GM21576 (cell line): ENCODE data around the gene CHAF1A.

Experiments
- ATAC-seq: cut with Tn5 transposase; IDR thresholded peaks from one replicate; pipeline ENCODE4 v1.9.1; 2021; ENCODE audit warnings: mild to moderate bottlenecking, moderate library complexity; ENCODE audit not compliant: unreplicated experiment

CHAF1A gene, protein sequence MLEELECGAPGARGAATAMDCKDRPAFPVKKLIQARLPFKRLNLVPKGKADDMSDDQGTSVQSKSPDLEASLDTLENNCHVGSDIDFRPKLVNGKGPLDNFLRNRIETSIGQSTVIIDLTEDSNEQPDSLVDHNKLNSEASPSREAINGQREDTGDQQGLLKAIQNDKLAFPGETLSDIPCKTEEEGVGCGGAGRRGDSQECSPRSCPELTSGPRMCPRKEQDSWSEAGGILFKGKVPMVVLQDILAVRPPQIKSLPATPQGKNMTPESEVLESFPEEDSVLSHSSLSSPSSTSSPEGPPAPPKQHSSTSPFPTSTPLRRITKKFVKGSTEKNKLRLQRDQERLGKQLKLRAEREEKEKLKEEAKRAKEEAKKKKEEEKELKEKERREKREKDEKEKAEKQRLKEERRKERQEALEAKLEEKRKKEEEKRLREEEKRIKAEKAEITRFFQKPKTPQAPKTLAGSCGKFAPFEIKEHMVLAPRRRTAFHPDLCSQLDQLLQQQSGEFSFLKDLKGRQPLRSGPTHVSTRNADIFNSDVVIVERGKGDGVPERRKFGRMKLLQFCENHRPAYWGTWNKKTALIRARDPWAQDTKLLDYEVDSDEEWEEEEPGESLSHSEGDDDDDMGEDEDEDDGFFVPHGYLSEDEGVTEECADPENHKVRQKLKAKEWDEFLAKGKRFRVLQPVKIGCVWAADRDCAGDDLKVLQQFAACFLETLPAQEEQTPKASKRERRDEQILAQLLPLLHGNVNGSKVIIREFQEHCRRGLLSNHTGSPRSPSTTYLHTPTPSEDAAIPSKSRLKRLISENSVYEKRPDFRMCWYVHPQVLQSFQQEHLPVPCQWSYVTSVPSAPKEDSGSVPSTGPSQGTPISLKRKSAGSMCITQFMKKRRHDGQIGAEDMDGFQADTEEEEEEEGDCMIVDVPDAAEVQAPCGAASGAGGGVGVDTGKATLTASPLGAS

DNA sequence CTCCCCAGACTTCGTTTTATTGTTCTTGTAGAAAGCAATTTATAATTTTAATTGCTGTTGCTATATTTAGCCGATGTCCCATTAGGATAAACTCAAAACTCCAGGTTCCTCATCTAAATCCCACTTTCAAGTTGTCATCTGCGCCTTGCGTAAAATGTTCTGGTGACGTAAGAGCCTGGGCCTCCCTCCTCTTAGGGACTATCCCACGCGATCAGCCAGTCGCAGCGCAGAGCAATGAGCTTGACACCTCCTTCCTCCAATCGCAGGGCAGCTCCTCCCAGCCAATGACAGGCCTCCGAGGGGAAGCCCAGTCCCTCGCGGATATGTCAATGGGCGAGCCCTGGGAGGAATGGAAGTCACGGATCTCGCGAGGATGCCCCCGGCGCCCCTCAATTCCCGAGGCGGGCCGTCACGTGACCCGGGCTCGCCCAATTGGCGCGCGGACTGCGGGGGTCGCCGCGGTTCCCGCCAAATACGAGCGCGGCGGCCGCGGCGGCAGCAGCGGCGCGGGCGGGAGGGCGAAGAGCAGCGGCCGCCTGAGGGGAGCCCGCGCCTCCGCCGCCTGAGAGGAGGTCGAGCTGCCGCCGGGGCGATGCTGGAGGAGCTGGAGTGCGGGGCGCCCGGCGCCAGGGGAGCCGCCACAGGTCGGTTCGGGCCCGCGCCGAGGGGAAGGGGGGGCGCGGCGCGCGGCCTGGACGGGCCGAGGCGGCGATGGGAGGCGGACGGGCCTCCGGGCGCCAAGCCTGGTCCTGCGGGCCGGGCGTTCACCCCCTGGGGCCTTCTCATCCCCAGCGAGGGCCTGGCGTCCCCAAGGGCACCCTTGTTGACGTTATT, at the start of gene CHAF1A:
TSS of gene CHAF1A (plus strand) at position 470 of the 834 bp plus-strand sequence. CDS start at position 593, 123 bp downstream.
- ATAC-seq = peak; percentile 81

DNA sequence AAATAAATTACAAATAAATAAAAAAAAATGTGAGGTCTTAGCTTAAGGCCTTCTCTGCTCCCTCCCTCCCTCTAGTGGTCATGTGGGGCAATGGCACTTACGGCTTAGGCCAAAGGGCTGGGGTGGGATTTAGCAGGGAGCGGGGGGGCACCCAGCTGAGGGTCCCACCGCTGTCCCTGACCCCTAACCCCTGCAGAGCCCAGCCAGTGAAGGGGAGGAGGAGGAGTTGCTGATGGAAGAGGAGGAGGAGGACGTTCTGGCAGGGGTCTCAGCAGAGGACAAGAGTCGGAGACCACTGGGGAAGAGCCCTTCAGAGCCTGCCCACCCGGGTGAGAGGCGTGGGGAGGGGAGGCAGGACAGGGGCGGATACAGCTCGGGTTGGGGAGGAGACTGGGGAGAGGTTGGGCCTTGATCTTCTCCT, 49.7 kb upstream of the CHAF1A start:
- ATAC-seq = no peak

DNA sequence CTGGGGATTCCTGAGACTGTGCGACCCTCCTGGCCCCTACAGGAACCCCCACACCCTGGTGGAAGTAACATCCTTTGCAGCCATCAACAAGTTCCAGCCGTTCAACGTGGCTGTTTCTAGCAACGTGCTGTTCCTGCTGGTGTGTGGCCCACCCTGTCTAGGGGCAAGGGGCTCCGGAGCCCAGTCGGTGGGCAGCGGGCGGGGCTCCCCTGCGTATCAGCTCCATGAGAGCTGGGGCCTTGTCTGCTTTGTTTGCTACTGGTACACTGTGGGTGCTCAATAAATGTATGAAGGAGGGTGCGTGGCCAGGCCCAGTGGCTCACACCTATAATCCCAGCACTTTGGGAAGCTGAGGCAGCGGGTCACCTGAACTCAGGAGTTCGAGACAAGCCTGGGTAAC, 48.2 kb upstream of the CHAF1A start:
- ATAC-seq = no peak

DNA sequence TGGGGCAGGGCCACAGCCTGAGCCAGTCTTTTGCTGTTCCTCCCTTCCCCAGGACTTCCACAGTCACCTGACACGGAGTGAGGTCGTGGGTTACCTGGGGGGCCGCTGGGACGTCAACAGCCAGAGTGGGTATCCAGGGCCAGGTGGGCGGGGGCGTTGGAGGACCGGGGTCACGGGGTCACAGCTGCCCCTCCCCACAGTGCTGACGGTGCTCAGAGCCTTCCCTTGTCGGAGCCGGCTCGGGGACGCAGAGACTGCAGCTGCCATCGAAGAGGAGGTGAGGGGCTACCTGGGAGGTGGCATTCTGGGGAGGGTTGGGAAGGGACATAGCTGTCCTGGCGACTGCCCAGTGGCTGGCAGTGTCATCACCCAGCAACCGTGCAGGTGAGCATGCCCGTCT, 47.5 kb upstream of the CHAF1A start:
- no peak for ATAC-seq

DNA sequence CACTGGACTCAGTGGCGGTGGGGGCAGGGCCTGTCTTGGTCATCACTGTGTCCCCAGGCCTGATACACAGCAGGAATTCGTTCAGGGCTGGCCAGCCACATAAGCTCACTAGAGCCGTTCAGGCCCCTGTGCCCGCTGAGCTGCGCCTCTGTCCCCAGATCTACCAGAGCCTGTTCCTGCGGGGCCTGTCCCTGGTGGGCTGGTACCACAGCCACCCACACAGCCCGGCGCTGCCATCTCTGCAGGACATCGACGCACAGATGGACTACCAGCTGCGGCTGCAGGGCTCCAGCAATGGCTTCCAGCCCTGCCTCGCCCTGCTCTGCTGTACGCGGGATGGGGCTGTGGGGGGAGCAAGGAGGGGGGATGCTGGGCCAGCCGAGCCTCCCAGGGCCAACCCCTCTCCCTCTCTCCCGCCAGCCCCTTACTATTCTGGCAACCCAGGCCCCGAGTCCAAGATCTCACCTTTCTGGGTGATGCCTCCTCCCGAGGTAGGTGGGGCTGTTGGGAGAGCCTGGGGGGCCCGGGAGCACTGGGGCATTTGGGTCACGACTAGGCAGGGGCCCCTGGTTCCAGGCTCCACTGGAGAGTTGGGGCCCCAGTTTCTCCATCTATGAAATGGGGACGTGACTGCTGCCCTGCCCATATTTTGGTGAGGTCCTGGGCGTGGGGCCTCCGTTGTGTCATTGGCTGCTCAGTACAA, 45.2 kb upstream of the CHAF1A start:
- ATAC-seq = no peak

DNA sequence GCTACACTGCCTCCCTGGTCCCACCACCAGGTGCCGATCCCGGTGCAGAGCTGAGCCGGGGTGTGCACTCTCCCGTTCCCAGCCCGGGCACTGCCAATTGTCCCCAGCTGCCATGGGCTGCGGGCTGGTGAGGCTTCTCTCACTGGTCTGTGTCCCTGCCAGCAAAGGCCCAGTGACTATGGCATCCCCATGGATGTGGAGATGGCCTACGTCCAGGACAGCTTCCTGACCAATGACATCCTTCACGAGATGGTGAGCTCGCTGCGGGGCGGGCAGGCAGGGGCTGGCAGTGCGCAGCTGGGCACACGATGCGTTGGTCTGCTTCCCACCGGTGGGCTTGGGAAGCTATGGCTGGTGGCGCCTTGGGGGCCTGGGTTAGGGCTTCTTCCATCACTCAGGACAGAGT, 44.5 kb upstream of the CHAF1A start:
- no peak for ATAC-seq

DNA sequence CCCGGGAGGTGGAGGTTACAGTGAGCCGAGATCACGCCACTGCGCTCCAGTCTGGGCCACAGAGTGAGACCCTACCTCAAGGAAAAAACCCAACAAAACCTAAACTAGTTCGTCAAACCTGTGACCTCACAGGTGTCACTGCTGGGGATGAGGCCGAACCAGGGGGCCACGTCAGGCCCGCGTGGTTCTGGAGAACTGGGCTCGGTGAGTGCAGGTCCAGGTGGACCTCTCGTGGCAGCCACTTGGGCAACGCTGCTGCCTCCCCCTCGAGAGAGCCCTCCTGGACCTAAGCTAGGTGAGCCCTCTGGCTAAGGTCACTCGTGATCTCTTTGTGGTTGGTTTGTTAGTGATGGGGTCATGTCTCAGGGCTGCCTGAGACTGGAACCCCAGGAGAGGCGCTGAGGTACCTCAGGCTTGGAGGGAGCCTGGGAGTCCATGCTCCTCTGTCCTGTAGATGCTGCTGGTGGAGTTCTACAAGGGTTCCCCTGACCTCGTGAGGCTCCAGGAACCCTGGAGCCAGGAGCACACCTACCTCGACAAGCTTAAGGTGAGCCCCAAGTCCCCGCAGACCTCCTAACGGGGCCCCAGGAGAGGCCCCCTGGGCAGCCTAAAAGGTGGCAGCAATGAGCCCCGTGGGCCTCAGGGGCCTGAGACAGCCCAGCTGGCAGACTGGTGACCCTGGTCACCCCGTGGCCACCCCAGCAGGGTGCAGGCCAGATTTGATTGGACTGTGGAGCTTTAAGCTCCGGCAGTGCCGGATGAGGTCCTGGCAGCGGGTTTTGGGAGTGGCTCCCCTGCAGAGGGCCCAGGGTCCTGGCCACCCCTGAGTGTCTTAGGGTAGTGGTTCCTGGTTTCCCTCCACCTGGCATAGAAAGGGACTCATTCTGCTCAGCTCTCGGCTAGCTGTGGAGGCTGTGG, 43.5 kb upstream of the CHAF1A start:
- no peak for ATAC-seq

DNA sequence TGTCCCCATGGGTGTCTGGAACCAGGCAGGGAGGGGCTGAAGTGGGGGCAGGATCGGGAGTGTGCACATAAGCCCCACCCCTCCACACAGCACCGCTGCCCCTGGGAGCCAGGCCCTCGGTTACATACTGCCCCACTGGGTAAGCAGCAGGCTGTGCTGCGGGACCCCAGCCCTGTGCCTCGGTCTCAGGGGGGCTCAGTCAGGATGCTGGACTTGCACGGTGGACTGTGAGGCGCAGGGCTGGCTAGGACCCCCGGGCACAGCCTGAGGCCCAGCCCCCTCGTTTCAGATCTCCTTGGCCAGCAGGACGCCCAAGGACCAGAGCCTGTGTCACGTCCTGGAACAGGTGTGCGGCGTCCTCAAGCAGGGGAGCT, 42.8 kb upstream of the CHAF1A start:
- no peak for ATAC-seq

DNA sequence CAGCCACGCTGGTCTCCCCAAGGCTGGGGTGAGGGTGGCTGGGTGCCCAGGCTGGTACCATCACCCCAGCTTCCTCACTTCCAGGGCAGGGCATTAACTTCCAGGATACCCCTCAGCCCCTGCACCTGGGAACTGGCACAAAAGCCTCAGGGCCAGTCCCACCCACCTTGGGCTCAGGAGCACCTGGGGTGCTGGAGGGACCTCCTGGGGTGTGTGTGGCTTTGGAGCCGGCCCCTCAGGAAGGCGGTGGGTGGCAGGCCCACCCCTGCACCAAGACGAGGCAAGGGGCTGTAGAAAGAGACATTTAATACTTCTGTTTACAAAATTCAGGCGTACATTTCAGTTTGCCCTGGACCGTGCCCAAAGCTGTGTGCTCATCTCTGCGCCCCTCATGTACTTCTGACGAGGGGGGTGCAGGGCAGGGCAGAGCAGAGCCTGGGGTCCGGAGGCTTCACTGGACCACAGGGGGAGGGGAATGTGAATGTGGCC, 42.3 kb upstream of the CHAF1A start:
- ATAC-seq = no peak

DNA sequence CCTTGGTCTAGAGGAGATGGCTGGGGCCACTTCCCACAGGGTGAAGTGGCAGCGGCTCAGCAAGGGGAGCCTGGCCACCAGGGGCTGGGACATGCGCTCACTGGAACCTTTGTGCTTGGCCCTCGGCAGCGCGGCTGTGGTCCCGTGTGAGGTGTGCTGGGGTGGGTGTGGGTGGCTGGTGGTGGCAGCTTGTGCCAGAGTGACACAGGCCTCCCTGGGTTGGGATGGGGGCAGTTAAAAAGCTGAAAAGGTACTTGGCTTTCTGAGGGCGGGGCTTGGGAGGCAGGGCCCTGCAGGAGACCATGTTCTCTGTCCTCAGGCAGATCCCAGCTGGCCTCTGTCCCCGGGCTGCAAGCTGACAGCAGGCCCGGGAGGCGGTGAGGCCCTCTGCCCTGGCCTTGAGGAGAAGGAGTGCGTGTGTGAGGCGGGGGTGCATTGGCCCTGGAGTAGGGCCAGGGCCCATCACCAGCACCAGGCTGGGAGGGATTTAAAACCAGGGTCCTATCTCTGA, 41.7 kb upstream of the CHAF1A start:
- no peak for ATAC-seq

DNA sequence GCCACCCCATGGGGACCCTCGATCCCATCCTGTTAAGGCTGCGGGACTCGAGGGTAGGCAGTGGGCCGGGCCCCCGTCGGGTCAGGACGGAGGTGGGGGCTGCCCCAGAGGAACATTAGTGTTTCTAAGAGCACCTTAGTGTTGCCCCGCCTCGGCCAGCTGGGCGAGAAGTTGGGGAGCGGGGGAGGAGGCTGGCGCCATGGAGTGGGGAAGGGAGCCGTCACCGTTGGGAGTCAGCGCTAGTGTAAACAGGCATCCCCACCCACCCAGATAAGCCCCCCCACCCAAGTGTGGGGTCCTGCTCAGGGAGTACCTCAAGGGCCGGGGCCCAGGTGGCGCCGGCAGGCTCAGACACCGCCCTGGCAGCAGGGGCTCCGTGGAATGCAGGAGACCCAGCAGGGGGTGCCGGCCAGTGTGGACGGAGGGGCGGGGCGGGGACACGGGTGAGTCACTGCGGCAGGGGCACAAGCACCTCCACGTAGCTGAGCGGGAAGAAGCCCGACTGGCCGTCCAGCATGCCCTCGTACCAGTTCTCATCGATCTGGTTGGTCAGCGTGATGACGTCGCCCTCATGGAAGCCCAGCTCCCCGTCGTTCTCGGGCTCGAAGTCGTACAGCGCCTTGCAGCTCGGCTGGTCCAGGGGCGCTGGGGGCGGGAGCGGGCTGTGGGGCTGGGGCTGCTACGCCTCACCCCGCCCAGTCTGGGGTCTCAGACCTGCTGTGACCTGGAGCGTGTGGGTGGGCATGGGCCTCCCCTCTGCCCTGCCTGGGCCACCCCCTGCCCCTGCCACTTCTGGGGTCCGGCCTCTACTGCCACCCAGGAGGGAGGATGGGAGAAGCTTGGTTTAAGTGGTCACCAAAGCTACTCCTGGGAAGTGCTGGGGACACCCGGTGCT, 41.0 kb upstream of the CHAF1A start:
- no peak for ATAC-seq

DNA sequence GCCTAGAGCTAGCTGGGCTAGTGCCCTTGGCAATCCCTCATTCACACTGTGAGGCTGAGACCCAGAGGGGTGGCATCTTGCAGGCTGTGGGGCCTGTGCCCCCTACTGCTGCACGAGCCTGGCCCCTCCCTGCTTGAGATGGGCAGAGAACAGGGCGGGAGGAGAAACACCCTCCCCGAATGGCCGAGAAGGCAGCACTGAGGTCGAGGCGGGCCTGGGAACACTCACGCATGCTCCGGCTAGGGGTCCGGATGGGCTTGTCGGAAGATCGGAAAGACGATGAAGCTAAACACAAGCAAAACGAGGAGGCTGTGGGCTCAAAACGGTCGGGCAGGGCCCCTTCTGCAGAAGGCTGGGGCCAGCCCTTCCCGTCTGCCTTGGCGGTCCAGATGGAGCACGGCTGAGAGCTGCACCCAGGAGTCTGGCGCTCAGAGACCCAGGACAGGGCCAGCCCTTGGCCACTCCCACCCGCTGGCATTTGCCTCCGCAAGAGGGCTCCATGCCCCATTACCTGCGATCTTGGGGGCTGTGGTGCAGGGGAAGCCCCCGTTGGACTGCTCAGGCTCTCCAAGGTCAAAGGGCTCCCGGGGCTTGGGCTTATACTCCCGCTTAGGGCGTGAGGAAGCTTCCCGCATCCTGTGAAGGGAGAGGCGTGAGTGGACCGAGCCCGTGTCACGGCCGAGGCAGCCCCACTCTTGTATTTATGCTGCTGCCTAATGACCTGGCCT, 40.2 kb upstream of the CHAF1A start:
- ATAC-seq = no peak

DNA sequence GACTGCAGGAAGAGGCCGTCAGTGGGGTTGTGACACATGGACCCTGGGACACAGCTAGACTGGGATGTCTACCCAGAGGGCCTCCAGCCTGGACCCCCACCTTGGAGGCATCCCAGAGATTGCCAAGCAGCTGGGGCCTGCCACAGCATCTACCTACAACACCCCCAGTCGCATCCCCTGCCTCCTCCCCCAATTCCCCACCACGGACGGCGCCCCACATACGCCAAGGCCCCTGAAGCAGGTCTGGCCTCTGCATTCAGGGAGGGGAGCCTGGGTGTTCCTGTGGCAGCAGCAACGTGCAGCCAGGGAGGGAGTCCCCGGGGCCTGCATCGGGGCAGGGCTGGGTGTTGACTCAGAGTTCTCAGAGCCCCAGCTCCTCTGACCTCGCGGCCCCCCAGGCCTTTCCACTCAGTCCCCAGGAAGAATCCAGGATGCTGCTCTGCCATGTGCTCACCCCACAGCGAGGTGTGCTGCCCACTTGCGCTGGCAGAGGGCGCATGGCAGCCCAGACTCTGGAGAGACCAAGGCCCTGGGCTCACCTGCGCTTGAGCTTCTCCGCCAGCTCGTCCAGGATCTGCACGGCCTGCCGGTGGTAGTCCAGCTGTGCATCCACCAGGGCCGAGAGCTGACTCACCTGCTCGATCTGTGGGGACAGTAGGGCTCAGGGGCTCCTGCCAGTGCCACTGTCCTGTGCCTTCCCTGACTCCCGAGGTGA, 39.5 kb upstream of the CHAF1A start:
- no peak for ATAC-seq

DNA sequence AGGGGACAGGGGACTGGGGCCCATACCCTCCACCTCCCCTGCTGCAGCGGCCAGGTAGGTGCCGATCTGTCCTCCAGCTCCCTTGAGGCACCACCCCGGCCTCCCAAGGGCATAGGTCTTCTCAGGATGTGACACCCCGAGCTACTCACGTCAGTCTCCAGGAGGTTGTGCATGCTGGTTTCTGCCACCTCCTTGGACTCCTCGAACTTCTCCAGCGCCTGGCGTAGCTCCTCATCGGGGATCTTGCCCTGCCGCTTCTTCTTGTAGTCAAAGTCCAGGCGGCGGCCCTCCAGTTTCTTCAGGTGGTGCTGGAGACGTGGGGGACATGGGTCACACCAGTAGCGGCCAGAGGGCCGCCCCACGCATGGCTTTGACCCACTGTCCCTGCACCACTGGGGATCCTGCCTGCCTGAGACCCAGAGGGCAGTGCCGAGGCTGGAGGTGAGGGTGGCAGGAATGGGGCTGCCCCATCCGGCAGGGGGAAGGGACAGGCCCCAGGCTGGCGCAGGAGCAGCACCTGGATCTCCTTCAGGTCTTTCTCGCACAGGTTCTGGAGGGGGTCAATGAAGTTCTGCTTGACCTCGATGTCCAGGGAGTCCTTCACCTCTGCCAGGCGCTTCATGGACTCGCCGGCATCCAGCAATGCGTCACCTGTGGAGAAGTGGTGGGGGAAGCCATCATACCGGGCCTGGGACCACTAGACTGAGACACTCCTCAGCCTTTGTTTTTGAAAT, 38.7 kb upstream of the CHAF1A start:
- no peak for ATAC-seq

DNA sequence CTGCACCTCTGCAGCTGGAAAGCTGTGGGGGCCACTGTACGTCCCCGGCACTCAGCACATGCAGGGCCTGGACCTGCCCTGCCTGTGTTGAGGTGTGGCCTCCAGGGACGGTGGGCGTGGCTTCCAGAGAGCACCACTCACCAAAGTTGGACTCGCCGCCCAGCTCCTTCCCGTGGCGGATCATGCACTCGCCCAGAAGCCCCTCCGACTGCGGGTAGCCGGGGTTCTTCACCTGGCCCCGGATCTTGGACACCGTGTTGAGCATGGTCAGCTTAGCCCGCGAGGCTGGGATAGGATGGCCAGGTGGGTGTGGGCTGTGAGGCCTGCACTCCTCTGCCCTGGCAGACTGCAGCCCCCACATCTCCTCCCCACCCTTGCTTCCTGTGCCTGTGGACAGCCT, 37.1 kb upstream of the CHAF1A start:
- no peak for ATAC-seq
